ENCODE measurements around the gene CMTM7.
A peak's percentile ranks its signal among the peaks of the same experiment; 100 is the strongest.

Gene CMTM7

DNA sequence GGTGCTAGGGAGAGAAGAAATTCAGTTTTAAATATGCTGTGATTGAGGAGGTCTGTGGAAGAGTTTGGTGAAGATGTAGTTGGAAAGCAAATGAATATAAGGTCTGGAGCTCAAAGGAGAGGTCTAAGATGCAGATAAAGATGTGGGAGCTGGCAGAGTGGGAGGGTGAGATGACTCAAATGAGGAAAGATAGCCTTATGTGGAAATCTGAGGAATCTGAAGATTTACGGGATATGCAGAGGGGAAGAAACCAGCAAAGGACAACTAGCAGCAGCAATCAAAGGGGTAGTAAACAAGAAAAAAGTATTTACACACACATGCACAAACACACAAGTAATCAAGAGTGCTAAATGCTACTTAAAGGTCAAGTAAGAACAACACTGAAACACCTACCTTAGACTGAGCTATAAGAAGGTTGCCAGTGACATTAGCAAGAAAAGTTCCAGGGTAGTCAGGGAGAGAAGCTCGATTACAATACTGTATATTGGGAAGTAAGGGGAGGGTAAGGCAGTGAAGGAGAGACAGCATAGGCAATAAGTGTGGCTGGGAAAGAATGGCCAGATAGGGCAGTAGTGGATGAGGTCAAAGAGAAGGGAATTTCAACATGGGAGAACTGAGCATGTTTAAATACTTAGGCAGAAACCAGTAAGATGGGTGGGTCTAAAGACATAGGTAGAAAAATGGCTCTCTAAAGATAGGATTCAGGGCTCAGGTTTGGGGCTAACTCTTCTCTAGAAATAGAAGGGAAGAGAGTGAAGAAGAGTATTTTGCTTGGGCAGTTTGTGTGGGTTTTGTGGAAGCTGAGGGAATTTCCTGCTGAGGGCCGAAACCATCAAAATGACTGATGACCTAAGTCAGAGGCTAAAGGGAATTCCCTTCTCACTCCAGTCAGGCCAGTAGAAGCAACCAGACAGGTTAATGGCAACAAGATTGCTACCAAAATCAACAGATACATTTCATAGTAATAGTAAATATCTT, 102.1 kb downstream of the CMTM7 start:
- DNase-seq (ENCODE audit: low spot score): no peak

DNA sequence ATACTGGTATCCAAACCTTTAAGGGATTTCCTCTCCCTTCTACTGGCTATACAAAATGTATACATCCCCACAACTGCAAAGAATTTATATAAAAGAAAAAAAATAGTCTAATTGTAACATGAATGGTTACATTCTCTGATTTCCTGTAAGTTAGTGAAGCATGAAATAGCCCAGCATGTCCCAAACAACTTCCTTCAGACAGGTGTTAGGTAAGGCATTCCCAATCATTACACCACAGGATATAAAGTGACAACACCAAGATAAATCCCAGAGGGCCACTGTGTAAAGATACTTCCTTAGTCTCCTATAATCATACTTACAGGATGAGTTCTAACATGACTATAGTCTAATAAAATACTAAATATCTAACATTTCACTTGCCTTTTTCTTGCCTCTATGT, 103.4 kb downstream of the CMTM7 start:
- DNase-seq (ENCODE audit: low spot score): no peak

DNA sequence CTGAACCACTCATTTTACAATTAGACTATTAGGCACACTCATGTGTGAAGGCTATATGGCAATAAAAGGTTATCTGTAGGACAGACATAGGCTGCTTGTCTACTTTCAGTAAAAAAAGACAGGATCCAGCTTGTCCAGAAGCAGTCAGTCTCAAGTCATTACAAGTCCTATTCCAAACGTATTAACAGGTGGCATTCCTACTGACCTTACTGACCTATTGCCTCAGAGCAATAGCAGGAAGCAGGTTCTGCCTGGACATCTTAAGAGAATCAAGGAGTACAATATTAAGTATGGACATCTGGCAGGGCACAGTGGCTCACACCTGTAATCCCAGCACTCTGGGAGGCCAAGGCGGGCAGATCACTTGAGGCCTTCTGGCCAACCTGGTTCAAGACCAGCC, 104.0 kb downstream of the CMTM7 start:
- no peak for DNase-seq (ENCODE audit: low spot score)

DNA sequence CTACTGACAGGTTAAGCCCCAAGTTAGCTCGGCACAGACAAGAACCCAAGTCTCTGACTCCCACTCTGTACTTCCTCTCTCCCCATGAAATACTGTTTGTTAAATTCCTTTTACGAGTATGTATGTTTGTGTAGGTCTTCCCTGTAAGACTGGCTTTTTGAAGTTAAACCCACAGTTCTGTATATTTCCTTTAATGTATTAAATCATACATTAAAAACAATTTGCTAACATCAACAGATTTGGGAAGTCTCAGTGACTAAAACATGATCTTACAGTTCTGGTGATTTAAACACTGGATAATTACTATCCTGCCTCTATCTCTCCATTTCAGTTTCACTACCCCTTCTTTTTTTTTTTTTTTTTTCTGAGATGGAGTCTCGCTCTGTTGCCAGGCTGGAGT, 106.6 kb downstream of the CMTM7 start:
- DNase-seq (ENCODE audit: low spot score): no peak

DNA sequence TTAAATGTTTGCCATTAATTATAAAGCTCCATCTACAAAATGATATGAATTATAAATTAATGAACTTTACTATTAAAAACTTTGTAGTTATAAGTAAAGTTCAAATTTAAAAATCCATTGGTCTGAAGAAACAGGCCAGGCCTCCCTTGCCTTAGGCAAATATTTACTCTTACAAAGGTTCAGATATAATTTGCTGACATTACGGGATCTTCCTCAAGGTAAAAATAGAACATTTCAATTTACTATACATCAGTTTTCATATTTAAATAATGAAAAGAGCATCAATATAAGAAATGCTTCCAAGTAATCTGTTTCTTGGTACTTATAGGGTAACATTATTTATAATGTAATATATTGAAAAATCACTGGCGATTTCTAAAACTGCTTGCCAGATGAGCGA, 107.3 kb downstream of the CMTM7 start:
- DNase-seq (ENCODE audit: low spot score): no peak

DNA sequence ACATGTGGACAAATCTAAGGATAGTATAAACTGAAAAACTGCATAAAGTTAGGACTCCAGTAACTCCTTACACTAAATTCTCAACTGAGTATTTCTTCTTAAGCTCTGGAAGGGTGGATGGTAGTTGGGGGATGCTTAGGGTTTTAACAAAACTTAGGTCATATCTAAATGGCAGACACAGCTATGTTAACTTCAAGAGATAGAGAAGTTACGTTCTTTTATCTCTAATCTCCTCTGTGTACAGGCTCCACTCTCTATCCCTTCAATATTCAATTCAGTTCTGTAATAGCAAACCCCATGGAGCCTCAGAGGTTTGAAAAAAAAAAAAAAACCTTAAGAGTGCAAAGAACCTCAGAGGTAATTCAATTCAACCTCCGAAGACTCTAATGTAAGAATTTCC, 107.9 kb downstream of the CMTM7 start:
- DNase-seq (ENCODE audit: low spot score): no peak

DNA sequence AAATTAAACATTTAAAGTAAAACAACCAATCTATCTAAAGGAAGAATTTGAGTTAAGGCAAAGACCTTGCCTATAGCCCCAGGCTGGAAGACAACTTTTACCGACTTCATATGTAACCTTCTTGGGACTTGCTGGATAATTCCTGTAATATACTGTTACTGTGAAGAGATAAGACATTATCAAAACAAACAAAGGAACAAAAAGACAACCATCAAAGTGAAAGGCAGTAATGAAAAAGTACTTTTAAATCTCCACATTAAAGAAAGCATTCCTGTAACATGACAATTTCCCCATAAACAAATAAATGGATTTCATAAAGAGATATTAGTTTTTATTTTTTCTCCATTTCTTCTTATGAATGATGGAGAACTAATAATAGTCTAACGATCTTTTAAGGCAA, 108.6 kb downstream of the CMTM7 start:
- DNase-seq (ENCODE audit: low spot score): no peak

DNA sequence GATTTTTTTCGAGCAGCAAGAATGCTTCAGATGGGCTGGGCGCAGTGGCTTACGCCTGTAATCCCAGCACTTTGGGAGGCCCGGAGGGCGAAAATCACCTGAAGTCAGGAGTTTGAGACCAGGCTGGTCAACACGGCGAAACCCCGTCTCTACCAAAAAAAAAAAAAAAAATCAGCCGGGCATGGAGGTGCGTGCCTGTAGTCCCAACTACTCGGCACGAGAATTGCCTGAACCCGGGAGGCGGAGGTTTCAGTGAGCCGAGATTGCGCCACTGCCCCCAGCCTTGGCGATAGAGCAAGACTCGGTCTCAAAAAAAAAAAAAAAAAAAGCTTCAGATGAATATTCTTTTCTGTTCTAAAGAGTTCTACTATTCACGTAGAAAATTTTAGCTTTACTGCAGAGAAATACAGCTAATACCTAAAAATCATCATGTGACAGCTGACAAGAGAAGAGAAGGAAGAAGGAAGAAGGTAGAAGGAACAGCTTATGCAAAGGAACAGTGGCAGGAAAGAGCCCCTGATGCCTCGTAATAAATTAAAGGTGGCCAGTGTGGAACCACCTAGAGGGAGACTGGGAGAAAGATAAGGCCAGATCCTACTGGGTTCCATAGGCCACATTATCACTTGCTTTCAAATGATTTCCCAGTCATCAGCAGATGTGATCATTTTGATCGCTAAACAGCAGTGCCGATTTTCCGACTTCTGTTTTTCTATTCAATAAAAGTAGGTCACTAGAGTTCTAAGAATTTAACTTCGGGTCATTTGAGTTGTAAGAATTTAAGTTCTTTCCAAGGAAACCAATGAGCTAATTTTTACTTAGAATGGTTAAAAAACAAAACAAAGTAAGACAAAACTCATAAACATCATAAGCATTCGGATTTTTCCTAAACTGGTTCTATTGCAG, 109.5 kb downstream of the CMTM7 start:
- DNase-seq (ENCODE audit: low spot score): peak; percentile 44

DNA sequence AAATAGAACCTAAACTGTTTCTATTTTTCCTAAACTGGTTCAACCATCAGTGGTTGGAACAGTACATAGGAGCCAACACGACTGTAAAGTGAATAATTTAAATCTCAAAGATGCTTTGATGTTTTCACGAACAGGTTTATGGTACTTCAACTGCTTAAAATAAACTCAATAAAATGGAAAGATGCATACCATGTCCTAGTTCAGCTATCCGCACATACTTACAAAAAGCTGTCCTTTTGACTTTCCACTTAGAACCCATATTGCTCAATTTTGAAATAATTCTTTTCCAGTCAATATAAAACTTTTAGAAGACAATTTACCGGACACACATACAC, 110.1 kb downstream of the CMTM7 start:
- DNase-seq (ENCODE audit: low spot score): no peak

DNA sequence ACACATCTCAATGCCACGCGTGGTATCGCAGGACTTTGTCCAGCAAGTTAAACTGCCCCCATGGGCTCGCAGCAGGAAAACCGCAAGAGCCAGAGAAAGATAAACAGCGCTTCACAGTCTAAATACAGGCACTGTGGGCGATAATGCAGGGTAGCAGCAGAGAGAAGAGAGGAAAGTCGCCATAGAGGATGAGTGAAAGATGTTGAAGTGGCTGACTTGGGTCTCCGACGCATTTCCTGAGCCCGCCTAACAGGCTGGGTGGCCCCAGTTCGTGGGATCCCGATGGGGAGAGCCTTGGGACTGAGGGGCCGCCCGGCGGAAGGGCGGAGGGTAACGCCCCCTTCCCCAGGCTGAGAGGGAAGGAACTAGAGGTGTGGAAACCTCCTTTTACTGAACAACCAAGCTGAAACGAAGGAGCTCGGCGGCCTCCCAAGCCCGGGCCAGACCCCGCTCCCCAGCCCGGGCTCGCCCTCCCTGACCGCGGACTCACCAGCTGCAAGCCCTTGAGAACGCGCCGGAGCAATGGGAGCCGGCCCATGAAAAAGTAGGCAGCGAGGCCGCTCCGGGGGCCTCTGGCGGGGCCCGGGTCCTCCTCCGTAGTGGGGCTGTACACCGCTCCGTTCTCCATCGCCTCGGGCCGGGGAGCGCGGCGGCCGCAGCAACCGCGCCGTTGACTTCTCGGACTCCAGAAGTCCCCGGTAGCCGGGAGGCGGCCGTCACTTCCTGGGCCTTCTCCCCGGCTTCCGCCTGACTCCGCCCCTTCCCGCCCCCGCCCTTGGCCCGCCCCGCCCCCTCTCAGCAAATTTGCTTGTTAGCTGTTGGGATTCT, 110.7 kb downstream of the CMTM7 start, which contains the start of gene CMTM6:
Gene CMTM6, minus strand, starts transcription at position 735 of the 828 bp plus-strand sequence. Its CDS starts 107 bp downstream, at position 628.
- peak; percentile 89 for DNase-seq (ENCODE audit: low spot score)

DNA sequence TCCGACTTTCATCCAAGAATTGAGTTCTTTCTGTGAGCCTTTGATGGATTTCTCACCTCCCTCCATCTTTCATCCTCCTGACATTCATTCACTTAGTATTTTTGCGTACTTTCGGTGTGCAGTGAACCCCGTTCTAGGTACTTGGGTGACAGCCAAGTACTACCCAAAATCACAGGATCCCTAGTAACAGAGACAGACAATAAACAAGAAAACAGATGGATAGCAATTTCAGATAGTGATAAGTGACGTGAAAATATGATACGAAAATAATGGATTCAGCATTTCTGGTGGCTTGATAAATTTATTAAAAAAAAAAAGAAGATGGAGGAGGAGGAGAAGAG, 111.3 kb downstream of the CMTM7 start:
- DNase-seq (ENCODE audit: low spot score): no peak

All from RKO (cell line).